Ramos (cell line): ENCODE measurements around the gene ATF3.
"Not testable (repeated sequence)": the region's sequence is repeated elsewhere in the genome, so short reads cannot be mapped to it uniquely, and the experiment has no call there.

Experiments
- in situ Hi-C: fragments of 300-500 bp; cut with MboI; formaldehyde crosslinking; loops from one replicate; pipeline ENCODE4 v1.14.3; 2022; ENCODE audit warnings: low sequenced_read_pairs; ENCODE audit not compliant: unreplicated experiment

Gene ATF3

DNA sequence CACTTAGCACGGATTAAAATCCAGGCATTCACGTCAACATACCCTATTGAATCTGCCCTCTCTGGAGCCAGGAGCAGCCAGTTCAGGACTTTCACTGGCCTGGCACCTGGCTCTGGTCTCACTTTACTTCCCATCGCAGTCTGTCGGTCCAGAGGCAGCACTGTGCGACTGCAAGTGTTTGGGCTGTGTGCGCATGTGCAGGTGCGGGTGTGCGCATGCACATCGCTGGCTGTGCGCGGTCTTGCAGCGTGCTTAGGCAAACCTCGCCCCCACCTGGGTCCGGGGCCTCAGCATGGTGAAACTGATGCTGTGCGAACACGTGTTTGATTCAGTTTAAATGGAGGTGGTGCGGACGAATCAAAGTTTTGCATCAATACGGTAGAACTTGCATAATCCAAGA is 38.0 kb downstream of the ATF3 start:
- in situ Hi-C loops, result no loop called here

DNA sequence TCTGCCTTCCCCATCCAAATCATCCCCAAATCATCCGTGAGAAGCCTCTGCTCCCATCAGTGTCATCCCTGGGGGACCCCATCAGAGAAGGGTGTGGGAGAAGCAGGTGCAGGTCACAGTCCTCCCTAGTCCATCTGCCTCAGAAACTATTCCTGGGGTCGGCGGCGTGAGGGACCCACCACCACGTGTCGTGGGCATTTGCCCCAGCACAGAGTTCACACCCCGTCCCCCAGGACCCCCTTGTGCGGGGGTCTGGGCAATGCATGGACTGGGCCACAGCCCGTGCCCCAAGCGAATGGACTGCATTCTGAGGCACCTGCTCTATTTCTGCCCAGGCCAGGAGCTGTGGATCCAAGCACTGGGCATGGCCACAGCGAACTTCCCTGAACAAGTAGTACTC is 38.4 kb downstream of the ATF3 start:
- in situ Hi-C loops, result no loop called here

DNA sequence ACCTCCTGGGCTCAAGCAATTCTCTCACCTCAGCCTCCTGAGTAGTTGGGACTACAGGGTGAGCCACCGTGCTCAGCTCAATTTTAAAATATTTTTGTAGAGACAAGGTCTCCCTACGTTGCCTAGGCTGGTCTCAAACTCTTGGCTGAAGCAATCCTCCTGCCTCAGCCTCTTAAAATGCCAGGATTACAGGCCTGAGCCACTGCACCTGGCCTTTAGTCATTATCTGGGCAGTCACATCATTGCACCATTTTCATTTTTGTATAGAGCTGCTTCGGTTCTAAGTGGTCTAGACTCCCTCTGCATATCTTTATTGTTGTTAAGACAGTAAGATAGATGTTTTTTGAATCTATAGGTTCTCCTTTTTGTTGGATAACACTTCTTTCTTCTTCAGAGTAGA is 39.9 kb downstream of the ATF3 start:
- in situ Hi-C loops, result no loop called here

DNA sequence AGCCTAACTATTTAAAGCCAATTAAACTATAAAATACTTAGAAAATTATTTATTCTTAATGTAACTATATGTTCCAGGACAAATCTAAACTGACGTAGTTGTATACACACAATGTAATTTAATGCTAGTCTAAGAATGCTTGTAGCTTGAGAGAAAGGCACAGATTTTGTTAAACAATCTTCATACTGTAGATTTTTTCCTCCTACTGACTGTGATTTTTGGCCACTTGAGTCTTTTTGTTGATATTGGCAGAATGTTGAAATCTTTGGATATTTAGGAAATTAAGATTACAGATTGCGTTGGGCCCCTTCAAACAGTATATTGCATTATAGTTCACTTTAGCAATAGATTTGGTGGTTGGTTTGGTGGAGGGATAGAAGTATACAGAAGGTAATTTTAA is 40.5 kb downstream of the ATF3 start:
- in situ Hi-C loops, result no loop called here

DNA sequence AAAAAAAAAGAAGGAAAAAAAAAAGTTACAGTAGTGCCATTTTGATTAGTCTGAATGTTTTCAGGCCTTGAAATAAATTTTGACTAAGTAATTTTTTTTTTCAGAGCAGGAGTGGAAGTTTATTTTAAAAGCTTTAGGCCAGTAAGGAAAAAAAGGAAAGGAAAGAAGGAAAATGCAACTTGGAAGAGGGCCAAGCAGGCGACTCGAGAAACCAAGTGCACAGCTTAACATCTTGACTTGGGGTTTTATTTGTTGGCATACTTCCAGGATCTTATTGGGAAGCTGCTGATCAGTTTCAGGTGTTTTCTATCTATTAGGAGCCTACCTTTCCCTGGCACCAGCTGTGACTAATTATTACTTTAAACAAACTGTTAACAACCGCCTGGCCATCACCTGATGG is 41.7 kb downstream of the ATF3 start:
- in situ Hi-C loops, result no loop called here

DNA sequence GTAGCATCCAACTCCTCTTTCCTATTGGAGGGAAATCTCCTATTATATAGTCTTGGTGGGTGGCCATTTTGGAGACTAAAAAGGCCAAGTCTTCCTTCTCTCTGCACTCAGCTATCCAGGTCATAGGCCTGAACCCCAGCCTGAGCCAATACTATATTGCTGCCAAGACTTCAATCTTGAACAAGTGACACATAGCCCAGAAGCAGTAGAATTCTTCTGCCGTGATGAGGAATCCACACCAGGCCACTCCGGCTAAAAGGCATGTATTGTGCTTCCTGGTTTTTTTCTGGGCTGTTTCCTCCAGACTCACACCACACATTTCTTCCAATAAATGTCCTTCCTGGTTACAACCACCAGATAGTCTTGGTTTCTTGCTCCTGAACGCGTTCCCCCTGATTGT is 43.0 kb downstream of the ATF3 start:
- in situ Hi-C loops, result no loop called here

DNA sequence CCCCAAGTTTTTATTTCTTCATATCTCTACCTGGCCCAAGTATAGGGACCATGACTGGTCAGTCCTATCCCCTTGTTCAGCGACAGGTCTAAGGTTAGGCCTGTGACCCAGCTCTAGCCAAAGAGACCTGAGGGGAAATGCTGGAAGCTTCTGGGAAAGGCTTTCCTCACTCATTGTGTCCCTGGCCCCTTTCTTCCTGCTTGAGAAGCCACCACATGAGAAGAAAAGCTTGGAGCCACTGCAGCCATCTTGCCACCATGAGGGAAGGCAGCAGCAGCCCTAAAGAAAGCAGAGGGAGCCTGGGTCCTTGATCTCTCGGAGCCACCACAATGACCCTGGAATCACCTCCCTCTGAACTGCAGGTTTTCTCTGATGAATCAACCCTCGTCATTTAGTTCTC is 43.4 kb downstream of the ATF3 start:
- in situ Hi-C loops, result no loop called here

DNA sequence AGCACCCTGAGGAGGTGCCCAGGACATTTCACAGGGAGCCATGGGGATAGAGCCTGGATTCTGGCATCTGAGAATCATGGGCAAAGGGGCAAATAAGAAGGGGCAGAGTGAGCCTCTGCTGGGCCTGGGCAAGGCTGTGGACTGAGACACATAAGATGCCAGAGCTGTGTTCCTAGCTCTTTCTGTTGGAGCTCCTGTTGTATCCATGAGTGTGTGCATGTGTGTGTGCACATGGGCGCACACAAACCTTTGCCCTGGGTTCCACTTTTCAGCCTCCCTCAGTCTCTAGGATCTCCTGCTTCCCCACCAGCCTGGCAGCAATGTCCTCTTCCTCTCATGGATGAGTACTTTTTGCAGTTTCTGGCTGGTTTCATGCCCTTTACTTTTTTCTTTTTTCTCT is 44.0 kb downstream of the ATF3 start:
- in situ Hi-C loops, result no loop called here

DNA sequence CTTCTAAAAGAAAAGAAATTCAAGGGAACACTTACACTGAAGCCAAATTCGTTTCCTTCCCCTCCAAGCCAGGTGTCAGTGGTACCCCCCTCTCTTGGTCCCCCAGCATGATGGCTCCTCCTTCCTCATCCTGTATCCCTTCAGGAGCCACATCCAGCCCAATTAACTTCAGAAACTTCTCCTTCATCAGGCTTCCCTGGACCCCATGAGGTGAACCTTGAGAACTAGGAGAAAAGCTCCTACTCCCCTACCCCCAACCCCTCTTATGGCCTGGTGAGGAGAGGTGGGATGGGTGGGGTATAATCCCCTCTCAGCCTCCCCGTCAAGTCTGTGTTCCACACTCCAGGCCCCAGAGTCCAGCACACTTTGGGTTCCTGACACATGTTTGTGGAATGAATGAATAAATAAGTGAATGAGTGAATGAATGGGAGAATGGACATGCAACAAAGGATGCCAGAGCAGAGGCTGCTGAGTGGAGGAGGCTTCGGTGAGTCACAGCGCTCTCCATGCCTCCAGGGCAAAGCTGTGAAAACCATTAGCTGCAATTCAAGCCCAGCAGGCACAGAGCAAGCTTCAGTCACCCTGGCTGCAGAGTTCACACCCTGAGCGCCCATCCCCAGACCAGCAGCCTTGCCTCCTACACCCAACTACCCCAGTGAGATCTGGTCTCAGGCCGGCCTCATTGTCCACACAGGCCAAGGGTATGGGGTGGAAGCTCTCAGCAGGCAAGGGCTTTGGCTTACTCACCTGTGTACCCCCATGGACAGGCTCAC is 47.3 kb downstream of the ATF3 start:
- in situ Hi-C loops, result no loop called here

DNA sequence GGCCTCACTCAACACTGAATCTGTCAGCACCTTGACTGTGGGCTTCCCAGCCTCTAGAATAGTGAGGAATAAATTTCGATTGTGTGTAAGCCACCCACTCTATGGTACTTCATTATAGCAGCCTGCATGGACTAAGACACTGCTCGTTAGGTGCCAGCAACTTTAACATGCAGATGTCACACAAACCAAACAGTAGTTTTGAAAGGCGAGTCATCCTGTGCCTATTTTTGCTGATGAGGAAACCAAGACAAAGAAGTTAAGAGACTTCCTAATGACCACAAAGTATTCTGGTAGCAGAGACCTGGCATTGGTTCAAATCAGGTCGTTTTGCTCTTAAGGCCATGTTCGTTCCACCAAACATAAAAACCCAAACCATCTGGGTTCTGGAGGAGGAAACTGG is 48.2 kb downstream of the ATF3 start:
- in situ Hi-C loops, result no loop called here

DNA sequence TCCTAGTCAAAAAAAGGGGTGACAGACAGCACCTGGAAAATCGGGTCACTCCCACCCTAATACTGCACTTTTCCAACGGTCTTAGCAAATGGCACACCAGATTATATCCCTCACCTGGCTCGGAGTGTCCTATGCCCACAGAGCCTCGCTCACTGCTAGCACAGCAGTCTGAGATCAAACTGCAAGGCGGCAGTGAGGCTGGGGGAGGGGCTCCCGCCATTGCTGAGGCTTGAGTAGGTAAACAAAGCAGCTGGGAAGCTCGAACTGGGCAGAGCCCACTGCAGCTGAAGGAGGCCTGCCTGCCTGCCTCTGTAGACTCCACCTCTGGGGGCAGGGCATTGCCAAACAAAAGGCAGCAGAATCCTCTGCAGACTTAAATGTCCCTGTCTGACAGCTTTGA is 49.7 kb downstream of the ATF3 start:
- in situ Hi-C loops, result not testable (repeated sequence)

DNA sequence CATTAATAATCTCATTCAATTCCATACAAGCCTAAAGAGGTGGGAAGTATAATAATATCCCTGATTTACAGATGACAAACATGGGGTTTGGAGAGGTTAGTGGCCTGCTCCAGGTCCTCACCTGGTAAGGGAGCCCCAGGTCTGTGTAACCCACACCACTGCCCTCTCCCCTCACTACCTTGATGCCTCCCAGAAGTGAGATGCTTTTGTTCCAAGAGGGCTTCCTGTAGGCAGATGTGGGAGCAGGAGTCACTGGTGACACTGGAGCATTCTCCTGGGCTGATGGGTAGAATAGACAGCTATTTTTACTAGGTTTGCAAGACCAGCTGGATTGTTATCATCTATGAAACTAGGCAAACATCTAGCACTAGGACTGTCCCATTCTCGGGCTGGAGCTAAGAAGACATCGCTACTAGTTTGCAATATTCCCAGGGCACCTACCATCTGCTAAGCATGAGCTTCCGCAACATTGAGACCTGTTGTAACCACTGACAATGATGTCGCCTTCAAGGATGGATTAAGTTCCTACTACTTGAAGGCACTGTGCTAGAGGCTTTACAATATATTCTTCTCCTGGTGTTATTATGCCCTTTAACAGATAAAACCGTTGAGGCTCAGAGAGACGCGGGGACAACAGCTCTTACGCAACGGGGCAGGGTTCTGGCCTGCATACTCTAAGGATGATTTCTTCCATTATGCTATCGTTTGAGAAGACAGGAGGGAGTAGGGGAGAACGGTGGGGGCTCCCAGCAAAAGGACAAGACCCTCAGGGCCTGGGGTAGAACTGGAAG is 56.0 kb downstream of the ATF3 start:
- in situ Hi-C loops, result loop anchor here (10.0 kb wide), 2 partner anchors 110 to 310 kb away; no protein-coding TSS in a partner anchor

DNA sequence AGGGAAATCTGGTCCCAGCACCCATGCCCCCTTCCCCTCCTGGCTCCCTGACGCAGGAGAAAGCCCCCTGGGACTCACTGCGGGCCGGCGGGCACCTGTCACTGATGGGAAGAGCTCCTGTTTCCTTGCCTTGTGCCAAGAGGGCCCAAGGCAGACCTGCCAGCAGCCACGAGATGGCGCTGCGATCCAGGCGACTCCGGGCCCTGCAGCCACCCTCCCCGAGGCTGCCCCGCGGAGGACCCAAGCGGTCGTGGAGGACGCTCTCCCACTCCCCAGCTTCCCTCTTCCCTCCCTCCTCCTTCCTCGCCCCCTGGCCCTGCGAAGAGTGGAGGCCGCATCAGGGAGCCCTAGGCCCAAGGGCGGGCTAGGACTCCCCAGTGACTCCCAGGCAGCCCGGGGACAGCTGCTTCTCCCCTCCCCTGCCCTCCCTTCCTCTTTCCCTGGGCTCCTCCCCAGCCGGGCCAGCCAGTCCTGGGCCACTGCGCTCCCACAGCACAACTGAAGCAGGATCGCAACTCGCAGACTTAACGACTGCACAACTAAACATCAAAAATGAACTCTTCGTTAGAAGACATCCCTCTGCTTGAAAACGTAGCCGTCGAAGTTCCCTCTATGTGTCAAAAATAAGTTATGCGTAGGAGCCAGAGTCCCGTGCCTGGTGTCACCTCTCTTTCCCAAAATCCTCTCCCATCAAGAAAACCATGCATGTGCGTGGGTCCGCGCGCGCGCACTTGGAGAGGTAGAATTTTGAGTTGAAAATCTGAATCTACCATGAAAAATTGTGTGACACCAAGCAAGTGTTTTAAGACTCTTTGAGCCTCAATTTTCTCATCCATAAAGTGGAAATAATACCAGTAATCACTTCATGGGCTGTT is 56.9 kb downstream of the ATF3 start:
- in situ Hi-C loops, result loop anchor here (10.0 kb wide), 2 partner anchors 109 to 309 kb away; no protein-coding TSS in a partner anchor

DNA sequence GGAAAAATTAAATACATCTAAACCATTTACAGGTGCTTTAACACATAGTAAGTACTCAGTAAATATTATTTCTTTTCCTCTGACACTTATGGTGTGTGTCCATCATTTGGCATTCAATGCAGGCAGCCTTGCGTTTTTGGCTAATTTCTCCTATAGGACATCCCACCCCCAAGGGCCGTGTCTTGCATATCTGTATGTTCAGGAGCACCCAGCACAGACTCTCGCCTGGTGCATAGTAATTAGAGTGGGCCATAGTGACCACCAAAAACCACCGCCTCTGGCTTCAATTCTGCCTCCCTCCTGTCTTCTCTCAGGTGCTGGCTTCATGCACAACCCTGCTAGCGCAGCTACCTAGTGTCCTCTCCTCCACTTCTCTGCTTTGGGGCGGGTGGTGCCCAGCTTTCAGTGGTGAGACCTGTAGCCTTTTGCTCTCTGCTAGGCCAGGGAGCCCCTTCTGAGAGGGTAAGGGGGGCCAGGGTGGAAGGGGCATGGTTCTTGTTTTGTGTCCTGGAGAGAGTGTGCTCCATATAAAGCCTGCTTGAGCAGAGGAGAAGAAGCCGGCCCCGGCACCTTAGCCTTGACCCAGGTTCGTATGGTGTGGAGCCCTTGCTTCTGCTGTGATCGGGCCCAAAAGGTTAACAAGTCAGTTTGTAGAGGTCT is 57.7 kb downstream of the ATF3 start:
- in situ Hi-C loops, result loop anchor here (10.0 kb wide), 2 partner anchors 109 to 309 kb away; no protein-coding TSS in a partner anchor

DNA sequence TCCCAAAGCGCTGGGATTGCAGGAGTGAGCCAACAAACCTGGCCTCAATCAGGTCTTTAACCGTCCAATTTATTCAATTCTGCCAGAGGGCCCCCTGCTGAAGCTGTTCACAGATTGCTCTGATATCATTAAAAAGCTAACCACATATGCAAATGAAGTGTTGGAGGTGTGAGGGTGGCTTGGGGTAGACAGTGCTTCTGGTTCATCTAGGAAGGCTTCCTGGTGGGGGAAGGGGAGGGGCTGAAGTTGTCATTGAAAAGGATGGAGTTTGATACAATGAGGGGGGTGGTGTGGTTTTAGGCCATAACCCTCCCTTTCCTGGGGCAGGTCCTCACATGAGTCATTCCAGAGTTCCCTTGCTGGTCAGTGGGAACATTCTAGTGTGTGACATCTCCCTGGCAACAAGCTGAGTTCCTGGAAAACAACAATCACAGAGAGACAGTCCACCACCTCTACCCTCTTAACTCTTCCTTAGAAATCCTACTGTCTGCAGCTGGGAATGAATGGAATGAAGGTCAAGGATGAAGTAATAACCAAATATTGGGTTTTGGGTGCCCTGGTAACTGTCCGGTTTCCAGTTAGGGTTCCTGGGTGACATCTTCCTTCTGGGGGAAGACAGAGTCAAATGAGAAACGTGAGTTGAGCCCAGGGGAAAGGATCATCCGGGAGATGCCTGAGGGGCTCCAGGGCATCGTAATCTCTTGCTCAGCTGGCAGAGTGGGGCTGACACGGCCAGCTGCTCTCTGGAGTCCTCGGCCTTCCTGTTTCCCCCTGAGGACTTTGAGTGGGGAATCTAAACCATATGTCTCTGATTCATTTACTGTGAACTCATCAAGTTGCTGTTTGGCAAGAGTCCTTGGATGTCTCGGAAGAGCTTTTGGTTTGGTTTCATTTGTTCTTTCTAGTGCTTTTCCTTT is 58.9 kb downstream of the ATF3 start:
- in situ Hi-C loops, result loop anchor here (10.0 kb wide), 2 partner anchors 107 to 307 kb away; no protein-coding TSS in a partner anchor

DNA sequence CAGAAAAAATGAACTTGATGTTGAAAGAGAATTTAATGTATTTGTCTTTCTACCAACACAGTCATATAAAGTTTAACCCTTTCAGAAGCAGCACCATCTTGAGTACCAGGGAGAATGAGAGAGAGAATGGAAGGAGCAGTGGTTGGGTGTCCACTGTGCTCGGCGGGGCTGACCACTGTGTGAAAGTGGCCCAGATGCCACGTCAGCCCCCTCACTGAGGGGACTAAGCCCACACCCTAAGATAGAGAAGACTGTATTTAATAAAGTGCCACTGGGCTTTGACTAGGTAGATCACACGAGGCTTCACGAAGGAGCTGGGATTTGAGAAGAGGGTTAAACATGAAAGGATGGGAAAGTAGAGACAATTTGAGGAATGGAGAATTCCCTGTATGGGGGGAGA is 59.9 kb downstream of the ATF3 start:
- in situ Hi-C loops, result loop anchor here (10.0 kb wide), 2 partner anchors 106 to 306 kb away; no protein-coding TSS in a partner anchor

DNA sequence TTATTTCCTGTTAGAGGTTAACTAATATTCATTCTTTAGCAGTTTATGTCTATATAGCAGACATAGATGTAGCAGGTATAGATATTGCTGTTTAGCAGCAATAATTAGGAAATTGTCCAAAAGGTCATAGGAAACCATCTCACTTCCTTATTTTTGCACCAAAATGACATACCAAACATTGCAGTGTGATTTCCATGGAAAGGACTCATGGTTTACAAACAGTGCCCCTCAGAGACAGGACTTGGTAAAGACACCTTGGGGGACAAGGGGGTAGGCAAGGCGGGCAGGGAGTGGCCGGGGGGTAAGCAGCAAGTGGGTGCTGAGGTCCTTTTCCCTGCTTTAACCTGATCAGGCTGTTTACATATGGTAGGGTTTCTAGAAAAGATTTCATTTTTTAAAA is 60.5 kb downstream of the ATF3 start:
- in situ Hi-C loops, result loop anchor here (10.0 kb wide), 2 partner anchors 106 to 306 kb away; no protein-coding TSS in a partner anchor

DNA sequence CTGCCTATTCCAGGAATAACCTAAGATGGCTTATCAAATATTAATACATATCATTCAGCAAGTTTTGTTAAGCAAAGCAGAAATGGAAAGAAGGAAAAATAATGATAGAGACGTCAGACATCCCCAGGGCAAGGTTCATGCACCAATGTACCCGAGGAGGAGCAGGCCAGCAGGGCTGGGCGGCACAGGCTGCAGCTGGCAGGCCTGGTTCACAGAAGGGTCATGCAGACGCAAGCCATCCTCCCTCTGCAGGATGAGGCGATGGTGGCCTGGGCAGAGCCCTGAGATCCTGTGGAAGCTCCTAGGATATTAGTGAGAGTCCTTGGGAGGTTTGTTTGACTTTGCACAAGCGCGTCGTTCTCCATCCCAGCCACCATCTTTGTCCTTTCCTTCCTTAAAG is 61.0 kb downstream of the ATF3 start:
- in situ Hi-C loops, result loop anchor here (10.0 kb wide), 2 partner anchors 105 to 305 kb away; no protein-coding TSS in a partner anchor

DNA sequence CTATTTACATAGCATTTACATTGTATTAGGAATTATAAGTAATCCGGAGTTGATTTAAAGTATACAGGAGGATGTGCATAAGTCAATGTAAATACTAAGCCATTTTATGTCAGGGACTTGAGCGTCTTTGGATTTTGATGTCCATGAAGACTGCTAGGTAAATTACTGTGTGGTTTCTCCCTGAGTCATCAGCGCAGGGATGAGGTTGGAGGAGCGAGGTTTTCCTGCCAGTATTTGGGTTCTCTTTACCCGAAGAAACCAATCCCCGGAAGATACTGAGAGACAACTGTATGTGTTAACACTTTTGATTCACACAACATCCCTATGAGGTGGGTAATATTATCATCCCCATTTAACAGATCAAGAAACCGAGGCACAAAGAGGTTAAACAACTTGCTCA is 61.7 kb downstream of the ATF3 start:
- in situ Hi-C loops, result no loop called here
